ENCODE data around the gene PRKCQ. TPM values are rescaled to one million over a fixed set of nuclear protein-coding genes. Genes with fewer than 3 reads are reported as not detected.

Gene PRKCQ
- total and polyA plus RNA-seq, 2 of the 8 experiments (the other 6 are each of a cell fraction or from before 2014, with no cell fraction given) = 9.1 to 22.6 TPM

DNA sequence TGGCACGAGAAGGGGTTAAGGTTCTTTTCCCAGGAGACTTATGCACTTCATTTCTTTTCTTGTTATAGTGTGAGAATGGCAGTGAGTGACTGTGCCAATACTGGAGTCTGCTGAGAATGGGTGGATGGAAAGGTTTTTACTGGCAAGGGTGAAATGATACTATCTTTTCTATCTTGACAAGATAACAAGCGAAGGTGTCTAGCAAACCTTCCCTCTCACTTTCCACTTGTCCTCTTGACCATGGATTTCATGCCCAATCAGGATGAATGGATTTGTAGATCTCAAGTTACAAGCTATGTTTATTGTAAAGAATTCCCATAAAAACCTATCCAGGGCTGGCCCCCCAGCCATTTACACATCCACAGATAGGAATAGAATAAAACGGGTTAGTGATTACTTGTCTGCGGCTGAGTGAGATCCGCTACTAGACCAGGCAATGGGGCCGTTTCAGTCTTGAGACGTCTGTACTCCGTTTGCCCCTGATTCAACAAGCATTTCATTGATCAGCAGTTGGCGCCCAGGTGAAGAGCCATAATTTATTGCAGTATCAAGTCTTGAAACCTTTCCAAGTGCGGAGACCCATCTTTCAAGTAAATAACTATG, 152.6 kb downstream of the PRKCQ start (continued):
- TF ChIP-seq, protein P1, sequence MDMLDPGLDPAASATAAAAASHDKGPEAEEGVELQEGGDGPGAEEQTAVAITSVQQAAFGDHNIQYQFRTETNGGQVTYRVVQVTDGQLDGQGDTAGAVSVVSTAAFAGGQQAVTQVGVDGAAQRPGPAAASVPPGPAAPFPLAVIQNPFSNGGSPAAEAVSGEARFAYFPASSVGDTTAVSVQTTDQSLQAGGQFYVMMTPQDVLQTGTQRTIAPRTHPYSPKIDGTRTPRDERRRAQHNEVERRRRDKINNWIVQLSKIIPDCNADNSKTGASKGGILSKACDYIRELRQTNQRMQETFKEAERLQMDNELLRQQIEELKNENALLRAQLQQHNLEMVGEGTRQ (IDR thresholded peaks at IDR 0.05; ENCODE audit: low read length) = no peak
- TF ChIP-seq SIN3A (conservative IDR thresholded peaks at IDR 0.05 in 1 of 2, IDR thresholded peaks at IDR 0.05 in 1 of 2; ENCODE audit: low read depth in 1 of 2, low read length in 2 of 2) (no peak), GTF2F1 (IDR thresholded peaks at IDR 0.05; ENCODE audit: borderline replicate concordance, low read depth, low read length) (no peak), SIRT6 (IDR thresholded peaks at IDR 0.05; ENCODE audit: low read length) (no peak), KDM4A (IDR thresholded peaks at IDR 0.05; ENCODE audit: low read depth, low read length, severe bottlenecking) (no peak), EGR1 (IDR thresholded peaks at IDR 0.05; ENCODE audit: borderline replicate concordance, low read depth, low read length) (no peak), HDAC6 (IDR thresholded peaks at IDR 0.05; ENCODE audit: low read depth, low read length) (no peak), ZNF274 (IDR thresholded peaks at IDR 0.05; ENCODE audit: borderline replicate concordance, extremely low read depth, low read length) (no peak), CBX5 (IDR thresholded peaks at IDR 0.05; ENCODE audit: low read depth, low read length) (no peak), KDM1A (IDR thresholded peaks at IDR 0.05; ENCODE audit: borderline replicate concordance, low read length) (no peak)
